GM12891 (cell line): Measurements from ENCODE around the gene DSP.

Experiments used
- POLR2A ChIP-seq: IDR thresholded peaks from 2 replicates; pipeline ENCODE4 v1.6.1; 2011; ENCODE audit warnings: low read depth, low read length, control low read depth
- POLR2AphosphoS5 ChIP-seq: IDR thresholded peaks from 2 replicates; pipeline ENCODE4 v1.6.1; 2011; ENCODE audit warnings: low read depth, low read length, control low read depth
- POU2F2 ChIP-seq: IDR thresholded peaks from 2 replicates; pipeline ENCODE4 v1.6.1; 2011; ENCODE audit warnings: low read depth, mild to moderate bottlenecking, control low read depth, low read length, moderate library complexity
- TAF1 ChIP-seq: IDR thresholded peaks from 2 replicates; pipeline ENCODE4 v1.6.1; 2011; ENCODE audit warnings: low read depth, low read length, control low read depth

DNA sequence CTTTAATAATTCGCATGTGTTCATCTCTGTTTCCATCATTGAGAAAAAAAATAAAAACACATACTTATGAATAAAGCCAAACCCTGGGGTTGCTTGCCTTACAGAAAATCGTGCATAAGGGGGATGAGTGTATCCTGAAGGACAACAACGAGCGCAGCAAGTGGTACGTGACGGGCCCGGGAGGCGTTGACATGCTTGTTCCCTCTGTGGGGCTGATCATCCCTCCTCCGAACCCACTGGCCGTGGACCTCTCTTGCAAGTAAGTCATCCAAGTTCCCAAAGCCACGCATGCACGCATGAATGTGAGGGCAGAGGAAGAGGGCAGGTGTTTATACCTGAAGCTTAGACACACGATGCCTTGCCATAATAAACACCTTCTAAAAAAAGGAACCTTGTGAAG lies 27.6 kb downstream of the DSP start:
- TF ChIP-seq TAF1 (no peak), POLR2A (no peak), POLR2AphosphoS5 (no peak), POU2F2 (no peak)
